Neutrophil (primary cell): Measurements from ENCODE around the gene SENP8.

ENCODE experiments used
- H3K27ac ChIP-seq: fragments of 200-600 bp; sonication (generic); 2 replicates; pipeline ENCODE4 v1.5.1; 2016; ENCODE audit warnings: mild to moderate bottlenecking, moderate library complexity
- H3K27me3 ChIP-seq: fragments of 200-600 bp; sonication (generic); 2 replicates; pipeline ENCODE4 v1.6.0; 2016; ENCODE audit warnings: mild to moderate bottlenecking
- H3K36me3 ChIP-seq: fragments of 200-600 bp; sonication (generic); 2 replicates; pipeline ENCODE4 v1.5.1; 2017
- H3K4me1 ChIP-seq, 2 experiments: fragments of 200-600 bp in 1 of 2; sonication (generic) in 1 of 2; 1 replicate in 1 of 2; 2 replicates in 1 of 2; pipeline versions ENCODE4 v1.5.1 to v1.6.1; 2013 to 2016; ENCODE audit warnings: low read depth in 1 of 2, low read length in 1 of 2, mild to moderate bottlenecking in 1 of 2, moderate library complexity in 1 of 2; ENCODE audit not compliant: control insufficient read depth in 1 of 2, insufficient read depth in 1 of 2
- H3K4me3 ChIP-seq, 2 experiments: fragments of 200-600 bp in 1 of 2; sonication (generic) in 1 of 2; 1 replicate in 1 of 2; 2 replicates in 1 of 2; pipeline ENCODE4 v1.5.1; 2013 to 2016; ENCODE audit warnings: low read depth in 1 of 2, low read length in 1 of 2, mild to moderate bottlenecking in 1 of 2, moderate library complexity in 1 of 2
- H3K9me3 ChIP-seq: fragments of 200-600 bp; sonication (generic); 2 replicates; pipeline ENCODE4 v1.5.1; 2016
- TF ChIP-seq, protein P1 (sequence below): fragments of 200-600 bp; sonication (generic); IDR thresholded peaks from 2 replicates; pipeline ENCODE4 v1.5.1; 2016; ENCODE audit warnings: antibody characterized with exemption

Gene SENP8

DNA sequence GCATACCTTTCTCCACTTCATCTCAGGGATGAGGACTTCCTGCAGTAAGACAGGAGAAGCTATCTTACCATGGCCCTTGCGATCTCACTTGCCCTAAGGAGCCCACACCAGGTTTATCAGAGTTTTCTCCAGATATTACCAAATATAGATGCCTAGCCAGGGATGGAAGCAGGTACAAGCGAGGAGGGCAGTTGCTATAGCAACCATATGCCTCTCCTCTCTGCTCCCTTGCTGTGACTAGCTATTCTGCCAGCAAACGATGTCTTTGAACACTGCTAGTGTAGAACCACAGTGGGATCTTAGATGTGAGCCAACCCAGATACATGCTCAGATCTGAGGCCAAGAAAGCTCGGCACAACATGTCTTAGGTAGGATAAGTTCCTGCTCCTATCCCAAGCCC is 45.5 kb downstream of the SENP8 start:
- TF ChIP-seq, protein P1, sequence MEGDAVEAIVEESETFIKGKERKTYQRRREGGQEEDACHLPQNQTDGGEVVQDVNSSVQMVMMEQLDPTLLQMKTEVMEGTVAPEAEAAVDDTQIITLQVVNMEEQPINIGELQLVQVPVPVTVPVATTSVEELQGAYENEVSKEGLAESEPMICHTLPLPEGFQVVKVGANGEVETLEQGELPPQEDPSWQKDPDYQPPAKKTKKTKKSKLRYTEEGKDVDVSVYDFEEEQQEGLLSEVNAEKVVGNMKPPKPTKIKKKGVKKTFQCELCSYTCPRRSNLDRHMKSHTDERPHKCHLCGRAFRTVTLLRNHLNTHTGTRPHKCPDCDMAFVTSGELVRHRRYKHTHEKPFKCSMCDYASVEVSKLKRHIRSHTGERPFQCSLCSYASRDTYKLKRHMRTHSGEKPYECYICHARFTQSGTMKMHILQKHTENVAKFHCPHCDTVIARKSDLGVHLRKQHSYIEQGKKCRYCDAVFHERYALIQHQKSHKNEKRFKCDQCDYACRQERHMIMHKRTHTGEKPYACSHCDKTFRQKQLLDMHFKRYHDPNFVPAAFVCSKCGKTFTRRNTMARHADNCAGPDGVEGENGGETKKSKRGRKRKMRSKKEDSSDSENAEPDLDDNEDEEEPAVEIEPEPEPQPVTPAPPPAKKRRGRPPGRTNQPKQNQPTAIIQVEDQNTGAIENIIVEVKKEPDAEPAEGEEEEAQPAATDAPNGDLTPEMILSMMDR, result no peak
- no peaks in the 10 kb centered on the region for H3K9me3 ChIP-seq
- peaks cover 8% of the 10 kb centered on the region for H3K27me3 ChIP-seq
- H3K4me3 ChIP-seq, result no peak overlapping the region
- no peaks in the 10 kb centered on the region for H3K4me1 ChIP-seq
- no peaks in the 10 kb centered on the region for H3K36me3 ChIP-seq
- no peak overlapping the region for H3K27ac ChIP-seq

DNA sequence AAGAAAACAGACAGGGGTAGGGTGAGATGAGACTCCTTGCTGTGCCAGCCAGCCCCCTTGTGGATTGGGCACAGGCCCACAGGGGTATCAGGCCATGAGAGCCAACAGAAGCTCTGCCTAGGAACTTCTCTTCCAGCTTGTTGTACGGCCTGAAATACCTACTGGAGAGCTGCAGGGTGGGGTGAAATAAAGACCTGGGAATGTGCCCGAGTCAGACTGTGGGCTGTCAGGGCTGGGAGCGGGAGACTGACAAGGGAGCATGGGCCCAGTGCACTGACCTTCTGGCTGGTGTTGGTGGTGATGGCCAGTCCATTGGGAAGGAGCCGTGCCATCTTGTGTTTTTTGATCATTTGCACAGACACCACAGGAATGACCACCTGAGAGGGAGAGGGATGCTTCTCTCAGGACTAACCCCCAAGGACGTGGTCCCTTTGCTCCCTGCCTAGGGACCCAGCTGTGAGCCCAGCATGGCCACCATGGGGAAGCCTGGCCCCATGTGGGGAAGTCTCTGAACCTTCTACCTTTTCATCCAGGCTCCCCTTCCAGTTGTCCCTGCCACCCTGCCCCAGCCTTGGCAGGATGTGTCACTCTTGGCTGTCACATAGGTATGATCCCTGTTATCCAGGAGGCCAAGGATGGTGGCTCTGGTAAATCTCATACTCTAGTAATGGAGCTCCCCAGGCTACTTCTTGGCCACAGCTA is 48.7 kb downstream of the SENP8 start:
- no peak overlapping the region for H3K27ac ChIP-seq
- no peak overlapping the region for H3K4me3 ChIP-seq
- peaks cover 9% of the 10 kb centered on the region for H3K27me3 ChIP-seq
- H3K4me1 ChIP-seq, result no peaks in the 10 kb centered on the region
- H3K36me3 ChIP-seq, result no peaks in the 10 kb centered on the region
- TF ChIP-seq, protein P1, result no peak
- no peaks in the 10 kb centered on the region for H3K9me3 ChIP-seq

DNA sequence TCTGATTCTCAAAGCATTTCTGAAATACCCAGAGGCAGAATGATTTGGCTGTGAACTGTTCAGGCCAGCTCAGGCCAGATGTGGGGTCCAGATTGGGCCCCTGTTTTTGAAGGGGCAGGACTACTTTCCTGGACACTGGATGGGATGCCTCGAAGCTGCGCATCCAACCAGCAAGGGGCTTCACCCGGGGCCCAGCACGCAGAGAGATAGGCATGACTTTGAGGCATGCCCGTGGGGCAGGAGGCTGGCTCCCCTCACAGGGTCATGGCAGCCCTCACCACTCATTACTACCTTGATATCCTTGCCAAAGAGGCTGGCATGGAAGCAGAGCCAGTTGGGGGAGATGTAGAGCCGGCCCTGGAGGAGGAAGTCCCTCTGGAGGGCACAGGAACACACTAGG is 49.2 kb downstream of the SENP8 start:
- H3K36me3 ChIP-seq, result no peaks in the 10 kb centered on the region
- no peak overlapping the region for H3K27ac ChIP-seq
- no peaks in the 10 kb centered on the region for H3K4me1 ChIP-seq
- H3K27me3 ChIP-seq, result peaks cover 9% of the 10 kb centered on the region
- no peak overlapping the region for H3K4me3 ChIP-seq
- TF ChIP-seq, protein P1, result no peak
- no peaks in the 10 kb centered on the region for H3K9me3 ChIP-seq

DNA sequence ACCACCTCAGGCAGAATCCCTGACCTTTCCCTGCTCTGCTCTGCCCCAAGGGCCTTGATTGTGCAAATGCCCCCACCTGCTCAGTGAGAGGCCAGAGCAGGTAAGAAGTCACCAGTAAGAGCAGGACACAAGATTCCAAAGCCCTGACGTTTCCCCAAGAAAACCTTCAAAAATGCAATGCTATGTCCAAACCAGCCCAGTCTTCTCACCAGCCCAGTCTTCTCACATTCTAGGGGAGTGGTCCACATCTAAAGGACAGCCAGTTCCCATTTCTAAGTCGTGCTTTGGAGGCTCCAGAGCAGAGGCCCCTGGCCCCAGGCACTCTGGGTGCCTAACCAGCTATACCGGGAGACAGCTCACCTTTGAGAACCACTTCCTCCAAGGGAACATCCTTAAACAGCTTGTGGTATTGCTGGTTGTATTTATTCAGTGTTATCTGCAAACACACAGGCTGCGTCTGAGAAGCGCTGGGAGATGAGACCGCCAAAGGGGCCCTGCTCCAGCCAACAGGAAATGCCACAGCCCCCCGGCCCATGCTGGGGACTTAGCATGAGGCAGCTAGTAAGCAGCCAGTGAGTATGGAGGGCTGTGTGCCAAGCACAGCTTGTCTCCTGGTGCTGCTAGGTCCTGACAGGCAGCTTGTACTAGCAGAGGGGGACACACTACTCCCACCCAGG is 50.1 kb downstream of the SENP8 start:
- Histone ChIP-seq H3K27me3 (peaks cover 9% of the 10 kb centered on the region), H3K4me1 (no peaks in the 10 kb centered on the region), H3K36me3 (no peaks in the 10 kb centered on the region), H3K27ac (no peak overlapping the region), H3K4me3 (no peak overlapping the region), H3K9me3 (no peaks in the 10 kb centered on the region)
- TF ChIP-seq, protein P1, result no peak

DNA sequence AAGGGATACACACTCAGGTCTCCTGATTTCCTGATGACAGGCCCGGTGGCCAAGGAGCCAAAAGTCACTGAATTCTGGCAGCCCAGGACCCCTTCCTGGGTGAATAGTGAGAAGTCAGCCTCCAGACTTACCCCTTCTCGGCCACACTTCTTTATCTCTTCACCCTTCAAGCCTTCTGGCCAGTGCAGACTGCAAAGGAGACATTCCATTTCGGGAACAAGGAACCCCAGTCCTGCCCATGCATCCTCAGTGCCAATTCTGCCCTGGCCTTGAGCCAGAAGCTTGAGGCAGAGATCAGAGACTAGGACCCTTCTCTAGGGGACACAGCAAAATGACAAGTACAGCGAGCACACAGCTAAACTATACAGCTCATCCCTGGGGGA is 50.6 kb downstream of the SENP8 start:
- Histone ChIP-seq H3K27me3 (peaks cover 9% of the 10 kb centered on the region), H3K27ac (no peak overlapping the region), H3K36me3 (no peaks in the 10 kb centered on the region), H3K4me1 (no peaks in the 10 kb centered on the region), H3K9me3 (no peaks in the 10 kb centered on the region), H3K4me3 (no peak overlapping the region)
- TF ChIP-seq, protein P1, result no peak
